ENCODE results near the gene CD300LG.
A peak's percentile ranks its signal among the peaks of the same experiment; 100 is the strongest.
"Not testable (repeated sequence)": the region's sequence is repeated elsewhere in the genome, so short reads cannot be mapped to it uniquely, and the experiment has no call there.

CD300LG gene

GRCh38 chr17:43829738-43830137 is 17.2 kb upstream of the CD300LG start:
- Histone ChIP-seq H3K9ac (ENCODE audit: low read length) (no peak overlapping the region), H3K27ac (ENCODE audit: low read depth, low read length) (no peak overlapping the region), H3K4me1 (ENCODE audit: control insufficient read depth, insufficient read depth, low read length) (peaks cover 5% of the 10 kb centered on the region), H3K27me3 (ENCODE audit: control insufficient read depth, insufficient read depth, low read length) (no peaks in the 10 kb centered on the region), H3K4me3 (ENCODE audit: low read length) (no peak overlapping the region), H3K36me3 (ENCODE audit: control insufficient read depth, insufficient read depth, low read length) (no peaks in the 10 kb centered on the region)

DNA sequence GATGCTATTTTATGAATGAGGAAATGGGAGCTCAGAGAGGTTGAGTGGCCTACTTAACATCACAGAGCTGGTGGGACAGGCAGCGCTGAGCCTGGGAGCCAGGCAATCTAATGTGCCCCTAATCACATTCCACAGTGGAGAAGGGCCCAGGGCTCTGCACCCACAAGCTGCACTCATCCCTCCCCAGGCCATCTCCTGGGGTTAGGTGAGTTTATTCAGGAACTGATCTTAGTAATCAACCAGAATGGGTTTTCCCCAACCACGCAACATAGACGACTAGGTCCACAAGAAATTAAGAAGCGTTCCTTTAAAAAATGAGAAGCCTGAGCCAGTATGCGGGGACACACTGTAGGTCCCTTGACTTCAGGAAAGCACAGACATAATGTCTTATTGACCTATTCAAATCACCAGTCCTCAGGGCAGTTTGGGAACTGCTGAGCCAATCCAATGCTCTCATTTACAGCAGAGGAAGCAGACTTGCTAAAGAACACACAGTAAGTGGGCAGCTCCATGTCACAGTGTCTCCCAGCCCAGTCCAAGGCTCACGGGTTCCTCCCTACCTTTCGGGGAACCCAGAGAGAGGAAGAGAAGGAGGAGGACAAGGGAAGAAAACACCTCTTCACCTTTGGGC is 16.4 kb upstream of the CD300LG start:
- H3K4me1 ChIP-seq (ENCODE audit: control insufficient read depth, insufficient read depth, low read length), result peaks cover 5% of the 10 kb centered on the region
- no peaks in the 10 kb centered on the region for H3K36me3 ChIP-seq (ENCODE audit: control insufficient read depth, insufficient read depth, low read length)
- H3K27ac ChIP-seq (ENCODE audit: low read depth, low read length), result no peak overlapping the region
- no peak overlapping the region for H3K9ac ChIP-seq (ENCODE audit: low read length)
- no peaks in the 10 kb centered on the region for H3K27me3 ChIP-seq (ENCODE audit: control insufficient read depth, insufficient read depth, low read length)
- H3K4me3 ChIP-seq (ENCODE audit: low read length), result no peak overlapping the region

DNA sequence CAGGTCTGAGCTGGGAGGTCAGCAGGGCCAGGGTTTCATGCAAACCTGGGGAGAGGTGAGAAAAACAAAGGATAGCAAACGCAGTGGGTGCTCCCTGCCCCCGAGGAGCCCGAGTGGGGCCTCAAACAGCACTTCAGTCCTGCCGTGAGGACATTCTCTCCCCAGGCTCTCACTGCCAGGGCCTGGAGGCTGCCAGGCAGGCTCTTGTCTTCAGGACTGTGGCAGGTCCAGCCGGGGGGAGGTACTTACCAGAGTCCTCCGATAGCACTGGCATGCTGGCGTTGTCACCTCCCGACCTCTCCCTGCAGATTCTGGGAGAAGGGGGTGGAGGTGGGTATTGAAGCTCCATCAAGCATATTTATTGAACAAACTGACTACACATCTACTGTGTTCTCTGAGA is 15.3 kb upstream of the CD300LG start:
- Histone ChIP-seq H3K27ac (ENCODE audit: low read depth, low read length) (no peak overlapping the region), H3K36me3 (ENCODE audit: control insufficient read depth, insufficient read depth, low read length) (no peaks in the 10 kb centered on the region), H3K27me3 (ENCODE audit: control insufficient read depth, insufficient read depth, low read length) (no peaks in the 10 kb centered on the region), H3K4me1 (ENCODE audit: control insufficient read depth, insufficient read depth, low read length) (peaks cover 5% of the 10 kb centered on the region), H3K4me3 (ENCODE audit: low read length) (no peak overlapping the region), H3K9ac (ENCODE audit: low read length) (no peak overlapping the region)

DNA sequence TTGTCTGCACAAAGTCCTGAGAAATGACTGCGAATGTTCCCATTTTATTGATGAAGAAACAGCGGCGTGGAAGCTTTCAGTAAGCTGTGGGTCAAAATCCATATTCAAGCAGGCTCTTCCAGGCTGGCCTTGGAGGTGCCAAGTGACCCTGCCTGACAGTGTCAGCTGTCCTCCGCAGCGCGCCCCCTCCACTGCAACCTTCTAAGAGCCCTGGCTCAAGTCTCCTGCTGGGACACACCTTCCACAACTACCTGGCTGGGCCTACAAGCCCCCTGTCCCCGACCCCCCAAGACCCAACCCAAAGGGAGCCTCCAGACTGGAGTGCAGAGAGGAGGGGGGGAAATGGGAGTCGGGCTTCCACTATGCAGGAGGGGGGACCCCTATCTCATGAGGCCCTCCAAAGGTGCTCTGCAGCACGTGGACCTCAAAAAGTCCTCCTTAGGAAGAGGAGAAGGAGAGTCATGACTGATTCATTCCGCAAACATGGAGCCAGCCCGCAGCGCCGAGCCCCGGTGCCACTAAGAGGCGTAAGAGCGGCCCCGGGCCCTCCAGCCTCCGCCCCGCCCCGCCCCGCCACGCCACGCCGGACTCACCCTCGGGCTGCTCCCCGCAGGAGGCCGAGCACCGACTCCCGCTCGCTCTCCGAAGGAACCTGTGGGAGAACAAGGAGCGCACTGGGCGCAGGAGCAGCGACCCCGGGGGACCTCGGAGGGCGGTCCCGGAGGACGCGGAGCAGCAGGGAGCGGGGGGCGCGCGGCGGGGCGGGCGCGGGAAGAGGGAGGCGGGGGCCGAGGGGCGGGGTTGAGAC is 14.6 kb upstream of the CD300LG start:
- Histone ChIP-seq H3K36me3 (ENCODE audit: control insufficient read depth, insufficient read depth, low read length) (no peaks in the 10 kb centered on the region), H3K4me3 (ENCODE audit: low read length) (peak overlapping the region; percentile 53), H3K9ac (ENCODE audit: low read length) (peak overlapping the region; percentile 24), H3K27me3 (ENCODE audit: control insufficient read depth, insufficient read depth, low read length) (no peaks in the 10 kb centered on the region), H3K27ac (ENCODE audit: low read depth, low read length) (peak overlapping the region; percentile 16), H3K4me1 (ENCODE audit: control insufficient read depth, insufficient read depth, low read length) (peaks cover 5% of the 10 kb centered on the region)

- Histone ChIP-seq H3K27me3 (ENCODE audit: control insufficient read depth, insufficient read depth, low read length) (no peaks in the 10 kb centered on the region), H3K36me3 (ENCODE audit: control insufficient read depth, insufficient read depth, low read length) (no peaks in the 10 kb centered on the region), H3K4me1 (ENCODE audit: control insufficient read depth, insufficient read depth, low read length) (peaks cover 5% of the 10 kb centered on the region), H3K9ac (ENCODE audit: low read length) (peak within 1 kb of the TSS; percentile 24), H3K27ac (ENCODE audit: low read depth, low read length) (peak within 1 kb of the TSS; percentile 16), H3K4me3 (ENCODE audit: low read length) (peak within 1 kb of the TSS; percentile 65)
Measured at GRCh38 chr17:43832976-43833829, 13.8 kb upstream of the CD300LG start, which contains the start of gene MPP3. TSS of gene MPP3 (minus strand) at chr17:43833146. CDS start at chr17:43831906, 1,240 bp downstream.

DNA sequence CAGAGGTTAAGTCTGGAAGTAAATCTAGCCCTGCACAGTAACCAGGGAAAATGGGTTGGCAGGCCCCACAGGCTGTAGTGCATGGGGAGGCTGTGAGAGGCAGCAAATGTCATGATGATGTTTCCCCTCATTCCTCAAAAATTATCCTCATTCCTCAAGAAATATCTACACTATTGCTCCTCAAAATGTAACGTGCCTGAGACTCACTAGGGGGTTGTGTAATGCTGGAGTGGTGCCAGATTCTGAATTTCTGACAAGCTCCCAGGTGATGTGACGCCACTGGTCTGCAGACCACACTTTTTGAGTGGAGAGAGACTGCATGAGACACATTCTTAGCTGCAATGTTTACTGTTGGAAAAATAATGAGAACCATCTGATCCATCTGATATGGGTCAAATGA is 12.9 kb upstream of the CD300LG start:
- peak overlapping the region; percentile 65 for H3K4me3 ChIP-seq (ENCODE audit: low read length)
- H3K27me3 ChIP-seq (ENCODE audit: control insufficient read depth, insufficient read depth, low read length), result no peaks in the 10 kb centered on the region
- no peak overlapping the region for H3K27ac ChIP-seq (ENCODE audit: low read depth, low read length)

GRCh38 chr17:43839670-43840108 is 7.3 kb upstream of the CD300LG start:
- Histone ChIP-seq H3K4me3 (ENCODE audit: low read length) (no peak overlapping the region), H3K36me3 (ENCODE audit: control insufficient read depth, insufficient read depth, low read length) (no peaks in the 10 kb centered on the region), H3K27me3 (ENCODE audit: control insufficient read depth, insufficient read depth, low read length) (no peaks in the 10 kb centered on the region), H3K4me1 (ENCODE audit: control insufficient read depth, insufficient read depth, low read length) (no peaks in the 10 kb centered on the region), H3K9ac (ENCODE audit: low read length) (no peak overlapping the region), H3K27ac (ENCODE audit: low read depth, low read length) (no peak overlapping the region)

More for the DNA sequence above, 12.9 kb upstream of the CD300LG start:
- H3K9ac ChIP-seq (ENCODE audit: low read length), result no peak overlapping the region
- H3K36me3 ChIP-seq (ENCODE audit: control insufficient read depth, insufficient read depth, low read length), result no peaks in the 10 kb centered on the region
- peaks cover 5% of the 10 kb centered on the region for H3K4me1 ChIP-seq (ENCODE audit: control insufficient read depth, insufficient read depth, low read length)

- H3K36me3 ChIP-seq (ENCODE audit: control insufficient read depth, insufficient read depth, low read length), result no peaks in the 10 kb centered on the region
- no peak overlapping the region for H3K27ac ChIP-seq (ENCODE audit: low read depth, low read length)
- H3K4me1 ChIP-seq (ENCODE audit: control insufficient read depth, insufficient read depth, low read length), result no peaks in the 10 kb centered on the region
- no peak overlapping the region for H3K9ac ChIP-seq (ENCODE audit: low read length)
- H3K4me3 ChIP-seq (ENCODE audit: low read length), result no peak overlapping the region
- H3K27me3 ChIP-seq (ENCODE audit: control insufficient read depth, insufficient read depth, low read length), result no peaks in the 10 kb centered on the region
Measured at GRCh38 chr17:43840814-43841213, 6.2 kb upstream of the CD300LG start.

DNA sequence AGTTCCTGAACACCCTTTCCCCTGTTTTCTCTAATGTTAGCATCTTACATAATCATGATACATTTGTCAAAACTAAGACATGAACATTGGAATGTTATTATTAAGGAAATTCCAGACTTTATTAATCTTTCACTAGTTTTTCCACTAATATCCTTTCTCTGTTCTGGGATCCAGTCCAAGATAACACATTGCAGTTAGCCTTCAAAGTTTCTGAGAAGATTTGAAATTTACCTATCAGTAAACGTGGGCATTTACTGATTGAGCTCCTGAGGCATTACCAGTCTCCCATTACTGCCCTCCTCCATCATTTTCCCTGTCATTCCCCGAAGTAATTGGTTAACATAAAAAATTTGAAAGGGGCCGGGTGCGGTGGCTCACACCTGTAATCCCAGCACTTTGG is 5.7 kb upstream of the CD300LG start:
- no peaks in the 10 kb centered on the region for H3K27me3 ChIP-seq (ENCODE audit: control insufficient read depth, insufficient read depth, low read length)
- no peaks in the 10 kb centered on the region for H3K36me3 ChIP-seq (ENCODE audit: control insufficient read depth, insufficient read depth, low read length)
- no peak overlapping the region for H3K9ac ChIP-seq (ENCODE audit: low read length)
- no peak overlapping the region for H3K27ac ChIP-seq (ENCODE audit: low read depth, low read length)
- H3K4me3 ChIP-seq (ENCODE audit: low read length), result no peak overlapping the region
- H3K4me1 ChIP-seq (ENCODE audit: control insufficient read depth, insufficient read depth, low read length), result no peaks in the 10 kb centered on the region

DNA sequence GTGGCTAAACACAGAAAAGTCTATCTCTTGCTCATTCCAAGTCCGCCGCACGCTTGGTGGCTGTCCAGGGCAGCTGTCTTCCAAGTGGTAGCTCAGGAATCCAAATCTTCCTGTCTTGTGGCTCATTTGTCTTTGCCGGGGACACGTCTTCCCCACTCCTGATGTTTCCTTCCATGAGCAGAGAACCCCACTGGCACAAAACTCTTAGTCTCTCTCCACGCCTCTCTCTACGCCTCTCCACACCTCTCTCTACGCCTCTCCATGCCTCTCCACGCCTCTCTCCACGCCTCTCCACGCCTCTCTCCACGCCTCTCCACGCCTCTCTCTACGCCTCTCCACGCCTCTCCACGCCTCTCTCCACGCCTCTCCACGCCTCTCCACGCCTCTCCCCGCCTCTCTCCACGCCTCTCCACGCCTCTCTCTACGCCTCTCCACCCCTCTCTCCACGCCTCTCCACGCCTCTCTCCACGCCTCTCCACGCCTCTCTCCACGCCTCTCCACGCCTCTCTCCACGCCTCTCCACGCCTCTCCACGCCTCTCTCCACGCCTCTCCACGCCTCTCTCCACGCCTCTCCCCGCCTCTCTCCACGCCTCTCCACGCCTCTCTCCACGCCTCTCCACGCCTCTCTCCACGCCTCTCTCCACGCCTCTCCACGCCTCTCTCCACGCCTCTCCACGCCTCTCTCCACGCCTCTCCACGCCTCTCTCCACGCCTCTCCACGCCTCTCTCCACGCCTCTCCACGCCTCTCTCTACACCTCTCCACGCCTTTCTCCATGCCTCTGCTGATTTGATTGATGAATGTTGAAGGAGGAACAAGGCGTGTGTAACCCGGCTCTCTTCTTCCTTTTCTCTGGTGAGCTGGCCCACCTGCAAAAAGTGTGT is 4.6 kb upstream of the CD300LG start:
- not testable (repeated sequence) for H3K4me1 ChIP-seq (ENCODE audit: control insufficient read depth, insufficient read depth, low read length); H3K4me3 ChIP-seq (ENCODE audit: low read length); H3K27ac ChIP-seq (ENCODE audit: low read depth, low read length); H3K36me3 ChIP-seq (ENCODE audit: control insufficient read depth, insufficient read depth, low read length); H3K27me3 ChIP-seq (ENCODE audit: control insufficient read depth, insufficient read depth, low read length); H3K9ac ChIP-seq (ENCODE audit: low read length)

DNA sequence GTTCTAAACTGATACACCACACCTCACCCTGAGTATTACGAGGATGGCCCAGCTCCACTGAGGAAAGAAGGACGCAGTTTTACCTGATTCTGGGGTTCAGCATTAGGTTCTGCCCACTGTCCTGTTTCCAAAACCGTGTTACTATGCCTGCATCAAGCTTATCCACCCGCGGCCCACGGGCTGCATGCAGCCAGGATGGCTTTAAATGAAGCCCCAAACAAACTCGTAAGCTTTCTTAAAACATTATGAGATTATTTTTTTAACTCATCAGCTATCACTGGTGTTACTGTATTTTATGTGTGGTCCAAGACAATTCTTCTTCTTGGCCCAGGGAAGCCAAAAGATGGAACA is 4.0 kb upstream of the CD300LG start:
- H3K9ac ChIP-seq (ENCODE audit: low read length), result no peak overlapping the region
- no peaks in the 10 kb centered on the region for H3K4me1 ChIP-seq (ENCODE audit: control insufficient read depth, insufficient read depth, low read length)
- no peaks in the 10 kb centered on the region for H3K36me3 ChIP-seq (ENCODE audit: control insufficient read depth, insufficient read depth, low read length)
- no peak overlapping the region for H3K4me3 ChIP-seq (ENCODE audit: low read length)
- peaks cover 2% of the 10 kb centered on the region for H3K27me3 ChIP-seq (ENCODE audit: control insufficient read depth, insufficient read depth, low read length)
- H3K27ac ChIP-seq (ENCODE audit: low read depth, low read length), result no peak overlapping the region
